ENCODE results near the gene B4GALT4. TPM values are rescaled to one million over a fixed set of nuclear protein-coding genes. Genes with fewer than 3 reads are reported as not detected.
"Not testable (repeated sequence)": the region's sequence is repeated elsewhere in the genome, so short reads cannot be mapped to it uniquely, and the experiment has no call there.

Gene B4GALT4
- total RNA-seq, 6 experiments from 2014 or later, result 47.2 to 53.5 (median 52.5) TPM

- Mint-ChIP-seq H3K4me3 (no peak overlapping the region), H3K9me3 (no peaks in the 10 kb centered on the region), H3K27me3 (ENCODE audit: insufficient read depth) (peaks cover 8% of the 10 kb centered on the region), H3K27ac (no peak overlapping the region), H3K36me3 (ENCODE audit: low read depth) (no peaks in the 10 kb centered on the region), H3K4me1 (ENCODE audit: low read depth) (peaks cover 13% of the 10 kb centered on the region; the same call in 1 of the 2 replicates)
- DNase-seq, result no peak
- TF ChIP-seq, protein P1, sequence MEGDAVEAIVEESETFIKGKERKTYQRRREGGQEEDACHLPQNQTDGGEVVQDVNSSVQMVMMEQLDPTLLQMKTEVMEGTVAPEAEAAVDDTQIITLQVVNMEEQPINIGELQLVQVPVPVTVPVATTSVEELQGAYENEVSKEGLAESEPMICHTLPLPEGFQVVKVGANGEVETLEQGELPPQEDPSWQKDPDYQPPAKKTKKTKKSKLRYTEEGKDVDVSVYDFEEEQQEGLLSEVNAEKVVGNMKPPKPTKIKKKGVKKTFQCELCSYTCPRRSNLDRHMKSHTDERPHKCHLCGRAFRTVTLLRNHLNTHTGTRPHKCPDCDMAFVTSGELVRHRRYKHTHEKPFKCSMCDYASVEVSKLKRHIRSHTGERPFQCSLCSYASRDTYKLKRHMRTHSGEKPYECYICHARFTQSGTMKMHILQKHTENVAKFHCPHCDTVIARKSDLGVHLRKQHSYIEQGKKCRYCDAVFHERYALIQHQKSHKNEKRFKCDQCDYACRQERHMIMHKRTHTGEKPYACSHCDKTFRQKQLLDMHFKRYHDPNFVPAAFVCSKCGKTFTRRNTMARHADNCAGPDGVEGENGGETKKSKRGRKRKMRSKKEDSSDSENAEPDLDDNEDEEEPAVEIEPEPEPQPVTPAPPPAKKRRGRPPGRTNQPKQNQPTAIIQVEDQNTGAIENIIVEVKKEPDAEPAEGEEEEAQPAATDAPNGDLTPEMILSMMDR (IDR thresholded peaks at IDR 0.05), result no peak
Observed at GRCh38 chr3:119257654-119258410, 17.2 kb upstream of the B4GALT4 start.

DNA sequence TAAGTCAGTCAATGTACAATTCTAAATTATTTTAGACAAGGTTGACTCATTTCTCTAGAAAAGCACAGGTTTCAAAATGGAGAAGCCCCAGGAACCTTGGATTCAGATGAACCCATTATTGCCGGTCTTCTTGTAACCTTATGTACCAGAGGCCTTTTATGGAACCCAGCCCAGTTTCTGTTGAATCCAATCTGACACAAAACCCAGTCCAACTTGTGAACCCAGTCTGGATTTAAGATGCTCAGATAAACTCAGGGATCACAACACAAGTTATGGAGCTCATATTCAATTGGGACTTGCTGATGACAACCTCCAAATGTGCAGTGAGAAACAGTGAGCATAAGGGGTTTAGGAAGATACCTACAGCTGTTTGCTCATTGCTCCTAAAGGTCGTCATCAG lies 16.4 kb upstream of the B4GALT4 start:
- no peak for DNase-seq
- H3K36me3 Mint-ChIP-seq (ENCODE audit: low read depth), result no peaks in the 10 kb centered on the region
- H3K27me3 Mint-ChIP-seq (ENCODE audit: insufficient read depth), result peaks cover 10% of the 10 kb centered on the region
- H3K4me1 Mint-ChIP-seq (ENCODE audit: low read depth), result peaks cover 13% of the 10 kb centered on the region; the same call in 1 of the 2 replicates
- no peak overlapping the region for H3K4me3 Mint-ChIP-seq
- TF ChIP-seq, protein P1 (IDR thresholded peaks at IDR 0.05), result no peak
- H3K27ac Mint-ChIP-seq, result no peak overlapping the region
- H3K9me3 Mint-ChIP-seq, result no peaks in the 10 kb centered on the region

GRCh38 chr3:119255214-119255613 lies 14.5 kb upstream of the B4GALT4 start:
- Mint-ChIP-seq H3K4me1 (ENCODE audit: low read depth) (peaks cover 13% of the 10 kb centered on the region; the same call in 1 of the 2 replicates), H3K9me3 (no peaks in the 10 kb centered on the region), H3K27me3 (ENCODE audit: insufficient read depth) (peaks cover 17% of the 10 kb centered on the region), H3K4me3 (no peak overlapping the region), H3K27ac (no peak overlapping the region), H3K36me3 (ENCODE audit: low read depth) (no peaks in the 10 kb centered on the region)
- DNase-seq, result no peak
- TF ChIP-seq, protein P1 (IDR thresholded peaks at IDR 0.05), result no peak

DNA sequence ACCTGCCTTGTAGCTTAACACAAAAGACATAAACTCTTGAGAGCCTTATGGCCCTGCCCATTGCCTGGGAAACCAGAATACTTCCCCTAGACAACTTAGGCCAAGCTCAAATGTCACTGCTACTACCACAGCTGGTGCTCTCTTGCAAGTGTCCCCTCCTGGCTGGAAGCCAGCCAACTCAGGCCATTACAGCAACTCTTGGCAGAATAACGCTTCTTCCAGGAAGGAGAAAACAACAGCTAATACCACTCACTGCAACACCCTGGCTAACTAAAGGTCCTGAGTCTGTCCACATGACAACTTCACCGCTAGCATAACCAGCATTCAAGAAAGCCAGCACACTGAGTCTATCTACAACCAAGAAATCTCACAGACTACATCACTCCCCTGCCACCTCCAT lies 5.1 kb upstream of the B4GALT4 start:
- TF ChIP-seq, protein P1 (IDR thresholded peaks at IDR 0.05), result no peak
- Mint-ChIP-seq H3K4me1 (ENCODE audit: low read depth) (peaks cover 9% of the 10 kb centered on the region), H3K36me3 (ENCODE audit: low read depth) (no peaks in the 10 kb centered on the region), H3K9me3 (peaks cover 6% of the 10 kb centered on the region; the same call in 1 of the 2 replicates), H3K27me3 (ENCODE audit: insufficient read depth) (peaks cover 12% of the 10 kb centered on the region), H3K27ac (no peak overlapping the region), H3K4me3 (no peak overlapping the region)
- no peak for DNase-seq

GRCh38 chr3:119243712-119244111 lies 3.0 kb upstream of the B4GALT4 start:
- H3K9me3 Mint-ChIP-seq, result peaks cover 6% of the 10 kb centered on the region; the same call in 1 of the 2 replicates
- TF ChIP-seq, protein P1 (IDR thresholded peaks at IDR 0.05), result no peak
- H3K27ac Mint-ChIP-seq, result no peak overlapping the region
- no peak for DNase-seq
- no peak overlapping the region for H3K4me3 Mint-ChIP-seq
- H3K4me1 Mint-ChIP-seq (ENCODE audit: low read depth), result peaks cover 12% of the 10 kb centered on the region
- H3K27me3 Mint-ChIP-seq (ENCODE audit: insufficient read depth), result peaks cover 2% of the 10 kb centered on the region; the same call in 1 of the 2 replicates
- no peaks in the 10 kb centered on the region for H3K36me3 Mint-ChIP-seq (ENCODE audit: low read depth)

DNA sequence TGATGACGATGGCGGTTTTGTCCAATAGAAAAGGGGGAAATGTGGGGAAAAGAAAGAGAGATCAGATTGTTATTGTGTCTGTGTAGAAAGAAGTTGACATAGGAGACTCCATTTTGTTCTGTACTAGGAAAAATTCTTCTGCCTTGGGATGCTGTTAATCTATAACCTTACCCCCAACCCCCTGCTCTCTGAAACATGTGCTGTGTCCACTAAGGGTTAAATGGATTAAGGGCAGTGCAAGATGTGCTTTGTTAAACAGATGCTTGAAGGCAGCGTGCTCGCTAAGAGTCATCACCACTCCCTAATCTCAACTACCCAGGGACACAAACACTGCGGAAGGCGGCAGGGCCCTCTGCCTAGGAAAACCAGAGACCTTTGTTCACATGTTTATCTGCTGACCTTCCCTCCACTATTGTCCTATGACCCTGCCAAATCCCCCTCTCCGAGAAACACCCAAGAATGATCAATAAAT lies 2.4 kb upstream of the B4GALT4 start:
- DNase-seq; H3K36me3 Mint-ChIP-seq (ENCODE audit: low read depth); H3K27me3 Mint-ChIP-seq (ENCODE audit: insufficient read depth); H3K27ac Mint-ChIP-seq; H3K9me3 Mint-ChIP-seq; H3K4me3 Mint-ChIP-seq: not testable (repeated sequence)
- peaks cover 17% of the 10 kb centered on the region for H3K4me1 Mint-ChIP-seq (ENCODE audit: low read depth)

DNA sequence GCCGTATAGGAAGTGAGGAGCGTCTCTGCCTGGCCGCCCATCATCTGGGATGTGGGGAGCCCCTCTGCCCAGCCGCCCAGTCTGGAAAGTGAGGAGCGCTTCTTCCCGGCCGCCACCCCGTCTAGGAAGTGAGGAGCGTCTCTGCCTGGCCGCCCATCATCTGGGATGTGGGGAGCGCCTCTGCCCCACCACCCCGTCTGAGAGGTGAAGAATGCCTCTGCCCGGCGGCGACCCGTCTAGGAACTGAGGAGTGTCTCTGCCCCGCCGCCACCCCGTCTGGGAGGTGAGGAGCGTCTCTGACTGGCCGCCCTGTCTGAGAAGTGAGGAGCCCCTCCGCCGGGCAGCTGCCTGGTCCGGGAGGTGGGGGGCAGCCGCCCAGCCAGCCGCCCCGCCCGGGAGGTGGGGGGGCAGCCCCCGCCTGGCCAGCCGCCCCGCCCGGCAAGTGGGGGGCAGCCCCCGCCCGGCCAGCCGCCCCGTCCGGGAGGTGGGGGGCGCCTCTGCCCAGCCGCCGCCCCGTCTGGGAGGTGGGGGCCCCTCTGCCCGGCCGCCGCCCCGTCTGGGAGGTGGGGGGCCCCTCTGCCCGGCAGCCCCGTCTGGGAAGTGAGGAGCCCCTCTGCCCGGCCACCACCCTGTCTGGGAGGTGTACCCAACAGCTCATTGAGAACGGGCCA lies 1.8 kb upstream of the B4GALT4 start:
- not testable (repeated sequence) for H3K36me3 Mint-ChIP-seq (ENCODE audit: low read depth); H3K27ac Mint-ChIP-seq

More for the DNA sequence above, 1.8 kb upstream of the B4GALT4 start:
- not testable (repeated sequence) for DNase-seq; H3K27me3 Mint-ChIP-seq (ENCODE audit: insufficient read depth); H3K4me3 Mint-ChIP-seq; H3K9me3 Mint-ChIP-seq
- H3K4me1 Mint-ChIP-seq (ENCODE audit: low read depth), result peaks cover 20% of the 10 kb centered on the region
